ENCODE data around the gene FNDC11.
"Not testable (repeated sequence)": the region's sequence is repeated elsewhere in the genome, so short reads cannot be mapped to it uniquely, and the experiment has no call there.

Gene FNDC11

GRCh38 chr20:63554361-63555278 lies 661 bp downstream of the FNDC11 start:
- DNase-seq (ENCODE audit: low spot score) = no peak

- DNase-seq (ENCODE audit: low spot score) = no peak
These were observed 1.9 kb downstream of the FNDC11 start for GRCh38 chr20:63555661-63556381.

- no peak for DNase-seq (ENCODE audit: low spot score)
These were observed 3.0 kb downstream of the FNDC11 start for GRCh38 chr20:63556873-63557478.

- DNase-seq (ENCODE audit: low spot score) = no peak
These were observed 3.5 kb downstream of the FNDC11 start for GRCh38 chr20:63557481-63557891.

GRCh38 chr20:63558804-63559484 lies 5.0 kb downstream of the FNDC11 start:
- DNase-seq (ENCODE audit: low spot score) = no peak

GRCh38 chr20:63559485-63560332 lies 5.8 kb downstream of the FNDC11 start:
- DNase-seq (ENCODE audit: low spot score) = not testable (repeated sequence)

GRCh38 chr20:63560333-63560805 lies 6.4 kb downstream of the FNDC11 start:
- DNase-seq (ENCODE audit: low spot score) = no peak

- no peak for DNase-seq (ENCODE audit: low spot score)
These were observed 7.1 kb downstream of the FNDC11 start for GRCh38 chr20:63560856-63561609.

GRCh38 chr20:63561624-63562396 lies 7.9 kb downstream of the FNDC11 start:
- no peak for DNase-seq (ENCODE audit: low spot score)

GRCh38 chr20:63562461-63563224 lies 8.7 kb downstream of the FNDC11 start:
- DNase-seq (ENCODE audit: low spot score) = no peak

GRCh38 chr20:63563225-63563935 lies 9.4 kb downstream of the FNDC11 start:
- DNase-seq (ENCODE audit: low spot score) = no peak

GRCh38 chr20:63564036-63564810 lies 10.3 kb downstream of the FNDC11 start:
- no peak for DNase-seq (ENCODE audit: low spot score)

GRCh38 chr20:63565021-63565698 lies 11.2 kb downstream of the FNDC11 start:
- no peak for DNase-seq (ENCODE audit: low spot score)

GRCh38 chr20:63565699-63566335 lies 11.9 kb downstream of the FNDC11 start:
- no peak for DNase-seq (ENCODE audit: low spot score)

GRCh38 chr20:63566395-63567135 lies 12.6 kb downstream of the FNDC11 start:
- no peak for DNase-seq (ENCODE audit: low spot score)

GRCh38 chr20:63567136-63567385 lies 13.1 kb downstream of the FNDC11 start:
- DNase-seq (ENCODE audit: low spot score) = no peak
